Measurements from ENCODE around the gene BIN1. TPM values are rescaled to one million over a fixed set of nuclear protein-coding genes. Genes with fewer than 3 reads are reported as not detected.

BIN1 gene
- total RNA-seq, 1 donor from 2014 or later: 597 TPM

DNA sequence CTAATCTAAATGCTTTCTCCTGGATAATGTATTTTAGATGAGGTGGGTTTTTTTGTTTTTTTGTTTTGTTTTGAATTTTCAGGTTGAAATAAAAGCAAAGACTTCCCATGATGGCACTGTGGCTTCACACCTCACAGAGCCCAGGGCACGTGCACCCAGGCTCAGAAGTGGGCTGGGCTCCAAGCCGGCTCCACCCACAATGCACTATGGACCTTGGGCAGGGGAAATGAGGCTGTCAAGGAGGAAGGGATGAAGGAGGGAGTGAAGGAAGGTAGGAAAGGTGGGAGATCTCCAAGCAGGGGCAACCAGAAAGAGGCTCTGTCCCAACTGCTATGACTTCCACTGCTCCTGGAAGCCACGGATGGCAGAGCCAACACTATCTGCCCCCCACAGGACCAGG lies 60.4 kb downstream of the BIN1 start:
- peaks cover 32 to 61% (median 53%) of the 10 kb centered on the region in 3 donors for H3K4me1 ChIP-seq (ENCODE audit: control insufficient read depth in 3 of 3, insufficient read depth in 3 of 3, low read length in 3 of 3)
- H3K9me3 ChIP-seq (ENCODE audit: control insufficient read depth in 3 of 3, low read length in 3 of 3): no peaks in the 10 kb centered on the region
- H3K36me3 ChIP-seq (ENCODE audit: control insufficient read depth in 3 of 3, insufficient read depth in 3 of 3, low read length in 3 of 3): peaks cover 19 to 24% (median 21%) of the 10 kb centered on the region in 3 donors
- peak overlapping the region in 2 of 3 donors; percentile 43 to 74 for H3K9ac ChIP-seq (ENCODE audit: low read depth in 1 of 3, low read length in 3 of 3)
- H3K27ac ChIP-seq (ENCODE audit: low read depth, low read length): peak overlapping the region; percentile 79
- no peak overlapping the region for H3K4me3 ChIP-seq (ENCODE audit: low read length in 3 of 3)
- no peaks in the 10 kb centered on the region for H3K27me3 ChIP-seq (ENCODE audit: control insufficient read depth in 3 of 3, insufficient read depth in 3 of 3, low read length in 3 of 3)

DNA sequence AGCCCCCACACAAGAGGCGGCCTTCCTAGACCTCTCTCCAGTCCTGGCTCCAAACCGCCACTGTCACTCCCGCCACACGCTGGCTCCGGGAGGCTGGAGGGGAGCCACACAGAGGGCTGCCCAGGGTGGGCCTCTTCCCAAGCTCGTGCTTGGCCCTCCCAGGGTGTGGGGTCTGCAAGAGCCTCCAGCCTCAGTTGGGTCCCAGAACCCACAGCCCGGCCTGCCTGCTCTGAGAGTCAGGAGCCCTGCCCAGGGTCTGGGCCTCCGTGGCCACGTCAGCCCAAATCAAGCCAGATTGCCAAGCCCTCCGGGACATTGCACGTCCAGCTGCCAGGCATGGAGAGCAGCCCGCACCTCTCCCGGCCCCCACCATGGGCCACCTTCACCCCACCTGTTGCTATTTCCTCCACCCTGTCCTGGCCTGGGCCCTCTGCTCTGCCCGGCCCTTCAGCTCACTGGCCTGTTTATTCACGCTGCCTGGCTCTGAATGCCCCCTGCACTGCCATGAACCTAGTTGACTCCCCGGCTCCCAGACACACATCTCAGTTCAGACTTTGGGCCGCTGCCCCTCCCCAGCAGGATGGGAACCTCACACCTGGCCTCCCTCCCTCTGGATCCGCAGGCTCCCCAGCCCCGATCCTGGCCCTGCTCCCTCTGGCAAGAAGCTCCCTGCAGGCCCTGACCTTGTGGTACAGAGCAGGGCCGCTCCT lies 61.0 kb downstream of the BIN1 start:
- H3K9me3 ChIP-seq (ENCODE audit: control insufficient read depth in 3 of 3, low read length in 3 of 3): no peaks in the 10 kb centered on the region
- H3K9ac ChIP-seq (ENCODE audit: low read depth in 1 of 3, low read length in 3 of 3): peak overlapping the region; percentile 45 to 74 (median 57)
- no peaks in the 10 kb centered on the region for H3K27me3 ChIP-seq (ENCODE audit: control insufficient read depth in 3 of 3, insufficient read depth in 3 of 3, low read length in 3 of 3)
- H3K27ac ChIP-seq (ENCODE audit: low read depth, low read length): peak overlapping the region; percentile 79
- peaks cover 19 to 24% (median 21%) of the 10 kb centered on the region in 3 donors for H3K36me3 ChIP-seq (ENCODE audit: control insufficient read depth in 3 of 3, insufficient read depth in 3 of 3, low read length in 3 of 3)
- peaks cover 29 to 54% (median 46%) of the 10 kb centered on the region in 3 donors for H3K4me1 ChIP-seq (ENCODE audit: control insufficient read depth in 3 of 3, insufficient read depth in 3 of 3, low read length in 3 of 3)
- H3K4me3 ChIP-seq (ENCODE audit: low read length in 3 of 3): peak overlapping the region in 2 of 3 donors; percentile 6 to 14

DNA sequence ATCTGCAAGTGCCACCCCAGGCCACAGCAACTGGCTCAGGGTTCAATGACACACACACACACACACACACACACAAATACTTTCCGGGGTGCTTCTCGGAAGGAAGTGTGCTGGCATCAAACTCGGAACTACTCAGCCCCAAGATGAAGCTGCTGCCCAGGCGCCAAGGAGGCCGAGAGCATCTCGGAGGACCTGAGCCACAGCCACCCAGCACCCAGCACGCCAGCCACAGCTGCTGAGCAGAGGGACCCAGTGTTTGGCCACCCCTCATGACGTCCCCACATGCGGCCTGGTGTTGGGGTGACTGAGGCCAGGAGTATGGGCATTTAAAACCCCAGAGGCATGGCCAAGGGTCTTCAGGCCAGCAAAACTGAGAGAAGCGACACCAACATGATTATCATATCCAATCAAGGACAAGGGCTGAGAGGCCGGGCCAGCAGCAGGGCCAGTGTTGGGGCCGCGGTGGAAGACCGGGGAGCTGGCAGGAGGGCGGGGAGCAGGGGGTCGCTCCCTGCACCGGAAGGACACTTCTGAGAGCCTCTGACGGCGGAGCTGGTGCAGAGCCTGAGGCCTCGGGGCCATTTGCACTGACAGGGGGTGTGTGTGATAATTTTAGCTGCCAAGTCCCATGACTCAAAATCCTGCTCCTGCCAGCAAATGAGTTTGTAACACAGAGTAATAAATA lies 61.8 kb downstream of the BIN1 start:
- Histone ChIP-seq H3K9ac (ENCODE audit: low read depth in 1 of 3, low read length in 3 of 3) (peak overlapping the region; percentile 45 to 74 (median 57)), H3K4me1 (ENCODE audit: control insufficient read depth in 3 of 3, insufficient read depth in 3 of 3, low read length in 3 of 3) (peaks cover 25 to 46% (median 38%) of the 10 kb centered on the region in 3 donors), H3K9me3 (ENCODE audit: control insufficient read depth in 3 of 3, low read length in 3 of 3) (no peaks in the 10 kb centered on the region), H3K27ac (ENCODE audit: low read depth, low read length) (peak overlapping the region; percentile 79), H3K36me3 (ENCODE audit: control insufficient read depth in 3 of 3, insufficient read depth in 3 of 3, low read length in 3 of 3) (peaks cover 14 to 21% (median 19%) of the 10 kb centered on the region in 3 donors), H3K4me3 (ENCODE audit: low read length in 3 of 3) (peak overlapping the region in 1 of 3 donors; percentile 14), H3K27me3 (ENCODE audit: control insufficient read depth in 3 of 3, insufficient read depth in 3 of 3, low read length in 3 of 3) (no peaks in the 10 kb centered on the region)

DNA sequence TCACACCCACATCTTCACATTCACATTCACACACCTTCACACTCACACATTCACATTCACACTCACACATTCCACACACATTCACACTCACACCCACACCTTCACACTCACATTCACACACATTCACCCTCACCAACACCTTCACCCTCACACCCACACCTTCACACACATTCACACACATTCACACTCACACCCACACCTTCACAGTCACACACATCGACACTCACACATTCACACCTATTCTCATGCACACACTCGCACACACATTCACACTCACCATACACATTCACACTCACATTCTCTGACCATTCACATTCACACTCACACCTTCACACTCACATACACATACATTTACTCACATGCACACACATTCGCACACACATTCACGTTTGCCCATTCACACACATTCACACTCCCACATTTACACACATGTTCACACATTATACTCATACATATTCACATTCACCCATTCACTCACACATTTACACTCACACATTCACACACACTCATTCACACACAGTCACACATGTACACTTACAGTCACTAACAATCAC lies 62.7 kb downstream of the BIN1 start:
- Histone ChIP-seq H3K4me1 (ENCODE audit: control insufficient read depth in 3 of 3, insufficient read depth in 3 of 3, low read length in 3 of 3) (peaks cover 18 to 37% (median 31%) of the 10 kb centered on the region in 3 donors), H3K27me3 (ENCODE audit: control insufficient read depth in 3 of 3, insufficient read depth in 3 of 3, low read length in 3 of 3) (no peaks in the 10 kb centered on the region), H3K9ac (ENCODE audit: low read depth in 1 of 3, low read length in 3 of 3) (no peak overlapping the region), H3K36me3 (ENCODE audit: control insufficient read depth in 3 of 3, insufficient read depth in 3 of 3, low read length in 3 of 3) (peaks cover 10 to 13% (median 13%) of the 10 kb centered on the region in 3 donors), H3K4me3 (ENCODE audit: low read length in 3 of 3) (no peak overlapping the region), H3K27ac (ENCODE audit: low read depth, low read length) (no peak overlapping the region), H3K9me3 (ENCODE audit: control insufficient read depth in 3 of 3, low read length in 3 of 3) (no peaks in the 10 kb centered on the region)

DNA sequence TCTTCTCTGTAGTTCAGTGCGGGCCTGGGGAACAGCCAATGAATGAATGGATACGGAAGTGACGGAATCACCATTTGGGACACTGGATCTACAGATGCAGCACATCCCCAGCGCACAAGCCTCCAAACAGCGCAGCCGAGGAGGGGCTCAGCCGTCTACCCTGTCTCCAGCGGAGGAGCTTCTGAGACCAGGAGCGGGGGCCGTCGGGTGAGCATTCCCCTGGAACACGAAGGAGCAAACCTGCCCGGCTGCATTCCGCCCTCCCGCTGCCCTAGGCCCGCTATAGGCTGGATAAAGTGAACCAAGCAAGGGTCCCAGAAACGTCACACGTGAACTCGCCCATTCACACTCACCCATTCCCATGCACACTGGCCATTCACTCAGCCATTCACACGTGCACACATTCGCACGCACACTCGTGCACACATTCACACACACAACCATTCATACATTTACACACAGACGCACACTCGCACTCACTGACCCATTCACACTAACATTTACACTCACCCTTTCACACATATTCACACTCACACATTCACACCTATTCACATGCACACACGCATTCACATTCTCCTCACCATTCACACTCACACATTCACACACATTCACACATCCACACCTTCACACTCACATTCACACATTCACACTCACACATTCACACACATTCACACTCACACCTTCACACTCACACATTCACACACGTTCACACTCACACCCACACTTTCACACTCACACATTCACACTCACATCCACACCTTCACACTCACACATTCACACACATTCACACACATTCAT lies 63.4 kb downstream of the BIN1 start:
- Histone ChIP-seq H3K27ac (ENCODE audit: low read depth, low read length) (no peak overlapping the region), H3K4me1 (ENCODE audit: control insufficient read depth in 3 of 3, insufficient read depth in 3 of 3, low read length in 3 of 3) (peaks cover 17 to 31% (median 27%) of the 10 kb centered on the region in 3 donors), H3K9ac (ENCODE audit: low read depth in 1 of 3, low read length in 3 of 3) (no peak overlapping the region), H3K4me3 (ENCODE audit: low read length in 3 of 3) (no peak overlapping the region), H3K9me3 (ENCODE audit: control insufficient read depth in 3 of 3, low read length in 3 of 3) (no peaks in the 10 kb centered on the region), H3K27me3 (ENCODE audit: control insufficient read depth in 3 of 3, insufficient read depth in 3 of 3, low read length in 3 of 3) (no peaks in the 10 kb centered on the region), H3K36me3 (ENCODE audit: control insufficient read depth in 3 of 3, insufficient read depth in 3 of 3, low read length in 3 of 3) (peaks cover 4 to 7% (median 6%) of the 10 kb centered on the region in 3 donors)

DNA sequence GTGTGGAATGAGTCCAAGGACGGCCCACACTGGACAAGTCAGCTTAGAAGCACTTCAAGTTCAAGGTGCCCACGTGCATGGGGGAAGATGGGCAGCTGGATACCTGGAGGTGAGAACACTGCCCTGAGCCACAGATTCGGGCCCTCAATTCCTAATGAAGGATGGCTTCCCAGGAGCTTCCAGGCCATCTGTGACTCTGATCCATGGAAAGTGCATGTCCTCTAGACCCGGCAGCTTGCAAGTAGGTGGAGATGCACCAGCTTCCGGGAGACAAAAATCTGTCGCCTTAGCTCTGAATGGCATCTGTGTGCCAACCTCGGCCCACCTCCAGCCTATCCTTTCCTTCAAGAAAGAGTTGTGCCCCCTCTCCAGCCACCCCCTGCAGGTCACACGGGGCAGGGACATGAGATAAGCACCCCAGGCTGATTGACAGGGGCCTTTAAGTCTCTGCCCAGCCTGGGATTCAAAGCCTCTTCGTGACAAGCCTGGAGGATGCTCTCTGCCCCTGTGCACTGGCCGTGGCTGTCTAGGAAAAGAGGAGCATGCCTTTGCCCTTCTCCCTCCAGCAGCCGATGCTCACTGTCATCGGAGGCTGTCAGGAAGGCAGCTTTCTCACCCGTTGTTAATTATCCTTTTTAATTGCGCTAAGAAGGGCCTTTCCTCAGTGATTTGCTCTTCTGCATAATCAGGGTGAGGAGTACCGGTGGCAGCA lies 65.5 kb downstream of the BIN1 start:
- Histone ChIP-seq H3K9me3 (ENCODE audit: control insufficient read depth in 3 of 3, low read length in 3 of 3) (no peaks in the 10 kb centered on the region), H3K27ac (ENCODE audit: low read depth, low read length) (no peak overlapping the region)

DNA sequence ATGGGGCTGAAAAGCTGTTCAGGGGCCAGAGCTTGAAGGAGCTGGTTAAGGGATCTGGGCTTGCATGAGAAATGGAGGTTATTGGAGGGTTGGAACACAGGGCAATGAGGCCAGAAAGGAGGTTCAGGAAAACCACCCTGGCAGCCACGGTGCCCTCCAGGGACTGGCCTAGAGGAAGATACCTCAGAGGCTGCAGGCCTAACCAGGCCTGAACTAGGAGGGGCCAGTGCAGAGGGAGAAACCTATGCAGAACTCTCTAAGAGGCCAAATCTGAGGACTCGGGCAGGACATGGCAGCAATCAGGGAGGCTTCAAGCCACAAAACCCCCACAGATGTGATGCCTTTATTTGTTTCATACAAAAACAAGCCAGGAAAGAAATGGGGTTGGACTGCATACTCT lies 66.8 kb downstream of the BIN1 start:
- Histone ChIP-seq H3K4me3 (ENCODE audit: low read length in 3 of 3) (no peak overlapping the region), H3K27ac (ENCODE audit: low read depth, low read length) (no peak overlapping the region), H3K27me3 (ENCODE audit: control insufficient read depth in 3 of 3, insufficient read depth in 3 of 3, low read length in 3 of 3) (no peaks in the 10 kb centered on the region), H3K36me3 (ENCODE audit: control insufficient read depth in 3 of 3, insufficient read depth in 3 of 3, low read length in 3 of 3) (no peaks in the 10 kb centered on the region), H3K9ac (ENCODE audit: low read depth in 1 of 3, low read length in 3 of 3) (no peak overlapping the region), H3K4me1 (ENCODE audit: control insufficient read depth in 3 of 3, insufficient read depth in 3 of 3, low read length in 3 of 3) (peaks cover 0 to 3% (median 2%) of the 10 kb centered on the region in 3 donors), H3K9me3 (ENCODE audit: control insufficient read depth in 3 of 3, low read length in 3 of 3) (no peaks in the 10 kb centered on the region)

More for the DNA sequence above, 65.5 kb downstream of the BIN1 start:
- H3K9ac ChIP-seq (ENCODE audit: low read depth in 1 of 3, low read length in 3 of 3): no peak overlapping the region
- H3K4me3 ChIP-seq (ENCODE audit: low read length in 3 of 3): no peak overlapping the region
- H3K27me3 ChIP-seq (ENCODE audit: control insufficient read depth in 3 of 3, insufficient read depth in 3 of 3, low read length in 3 of 3): no peaks in the 10 kb centered on the region
- H3K36me3 ChIP-seq (ENCODE audit: control insufficient read depth in 3 of 3, insufficient read depth in 3 of 3, low read length in 3 of 3): no peaks in the 10 kb centered on the region
- peaks cover 8 to 15% (median 15%) of the 10 kb centered on the region in 3 donors for H3K4me1 ChIP-seq (ENCODE audit: control insufficient read depth in 3 of 3, insufficient read depth in 3 of 3, low read length in 3 of 3)

DNA sequence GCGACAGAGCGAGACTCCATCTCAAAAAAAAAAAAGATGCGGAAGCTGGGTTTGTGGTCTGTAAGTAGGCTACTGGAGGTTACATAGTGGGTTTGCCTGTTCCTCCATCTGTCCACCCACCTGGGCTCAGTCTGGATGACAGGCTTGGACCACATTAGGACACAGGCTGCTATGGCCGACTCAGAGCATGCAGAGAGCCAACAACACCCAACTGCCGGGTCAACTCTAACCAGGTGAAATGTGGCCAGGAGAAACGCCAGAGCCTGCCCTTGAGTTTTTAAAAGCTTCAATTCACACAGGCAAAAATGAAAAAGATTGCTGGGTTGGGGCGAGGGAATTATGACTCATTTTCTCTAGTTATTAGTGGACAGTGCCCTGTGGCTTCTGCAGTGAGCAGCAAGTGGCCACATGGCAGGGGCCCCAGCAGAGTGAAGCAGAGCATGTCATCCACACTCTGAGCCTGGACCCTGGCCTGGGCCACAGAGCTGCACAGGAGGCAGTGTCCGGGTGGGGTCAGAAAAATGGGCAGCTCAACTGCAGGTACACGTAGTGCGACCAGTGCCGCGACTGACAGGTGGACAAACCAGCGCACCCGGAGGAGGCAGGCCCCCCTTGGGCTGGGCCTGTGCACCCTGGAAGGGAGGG lies 67.4 kb downstream of the BIN1 start:
- no peak overlapping the region for H3K27ac ChIP-seq (ENCODE audit: low read depth, low read length)
- H3K9ac ChIP-seq (ENCODE audit: low read depth in 1 of 3, low read length in 3 of 3): no peak overlapping the region
- no peak overlapping the region for H3K4me3 ChIP-seq (ENCODE audit: low read length in 3 of 3)
- no peaks in the 10 kb centered on the region for H3K36me3 ChIP-seq (ENCODE audit: control insufficient read depth in 3 of 3, insufficient read depth in 3 of 3, low read length in 3 of 3)
- H3K27me3 ChIP-seq (ENCODE audit: control insufficient read depth in 3 of 3, insufficient read depth in 3 of 3, low read length in 3 of 3): no peaks in the 10 kb centered on the region
- no peaks in the 10 kb centered on the region for H3K9me3 ChIP-seq (ENCODE audit: control insufficient read depth in 3 of 3, low read length in 3 of 3)
- H3K4me1 ChIP-seq (ENCODE audit: control insufficient read depth in 3 of 3, insufficient read depth in 3 of 3, low read length in 3 of 3): no peaks in the 10 kb centered on the region

DNA sequence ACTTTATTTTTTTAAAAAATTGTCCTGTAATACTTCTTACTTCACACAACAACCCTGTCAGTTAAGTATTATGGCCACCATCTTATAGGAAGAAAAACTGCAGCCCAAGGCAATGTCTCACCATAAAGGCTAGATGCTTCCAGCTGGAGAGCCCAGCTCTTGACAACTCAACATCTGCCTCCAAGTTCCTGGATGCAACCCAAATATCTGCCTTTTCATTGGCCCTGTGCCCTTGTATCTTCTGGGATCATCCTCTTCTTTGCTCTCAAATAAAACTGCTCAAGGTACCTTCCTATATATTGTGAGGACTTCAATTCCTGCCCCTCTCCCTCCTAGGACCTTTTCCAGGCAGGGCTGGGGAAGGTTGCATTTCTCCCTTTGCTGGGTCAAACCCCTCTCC lies 69.5 kb downstream of the BIN1 start:
- no peaks in the 10 kb centered on the region for H3K36me3 ChIP-seq (ENCODE audit: control insufficient read depth in 3 of 3, insufficient read depth in 3 of 3, low read length in 3 of 3)
- no peak overlapping the region for H3K9ac ChIP-seq (ENCODE audit: low read depth in 1 of 3, low read length in 3 of 3)
- no peak overlapping the region for H3K4me3 ChIP-seq (ENCODE audit: low read length in 3 of 3)
- H3K9me3 ChIP-seq (ENCODE audit: control insufficient read depth in 3 of 3, low read length in 3 of 3): no peaks in the 10 kb centered on the region
- H3K27me3 ChIP-seq (ENCODE audit: control insufficient read depth in 3 of 3, insufficient read depth in 3 of 3, low read length in 3 of 3): no peaks in the 10 kb centered on the region
- H3K27ac ChIP-seq (ENCODE audit: low read depth, low read length): no peak overlapping the region
- H3K4me1 ChIP-seq (ENCODE audit: control insufficient read depth in 3 of 3, insufficient read depth in 3 of 3, low read length in 3 of 3): no peaks in the 10 kb centered on the region
